ENCODE results near the gene NAV3. TPM values are rescaled to one million over a fixed set of nuclear protein-coding genes. Genes with fewer than 3 reads are reported as not detected.

NAV3 gene
- total RNA-seq, 2 donors from 2014 or later, result 9.0 to 12.6 TPM

- Histone ChIP-seq H3K27ac (no peak overlapping the region), H3K36me3 (no peaks in the 10 kb centered on the region), H3K27me3 (replicated peaks; ENCODE audit: insufficient read depth) (no peaks in the 10 kb centered on the region), H3K4me1 (replicated peaks) (peaks cover 3% of the 10 kb centered on the region), H3K9me3 (no peaks in the 10 kb centered on the region), H3K4me3 (no peak overlapping the region)
- intact Hi-C loops (cut with DNase I), result no loop called here
- TF ChIP-seq CTCF (IDR thresholded peaks at IDR 0.05), result no peak
- no peak for TF ChIP-seq POLR2AphosphoS5 (IDR thresholded peaks at IDR 0.05)
- no peak for TF ChIP-seq POLR2A (IDR thresholded peaks at IDR 0.05)
- DNase-seq (ENCODE audit: low spot score), result no peak
Observed at GRCh38 chr12:78086553-78087362, 256.1 kb downstream of the NAV3 start.

GRCh38 chr12:78087363-78087675, 256.6 kb downstream of the NAV3 start:
- H3K36me3 ChIP-seq, result no peaks in the 10 kb centered on the region
- H3K27ac ChIP-seq, result no peak overlapping the region
- H3K9me3 ChIP-seq, result no peaks in the 10 kb centered on the region
- H3K4me3 ChIP-seq, result no peak overlapping the region
- no peaks in the 10 kb centered on the region for H3K27me3 ChIP-seq (replicated peaks; ENCODE audit: insufficient read depth)
- 91% methylated on average over 1 of the region's 1 CpG for WGBS
- TF ChIP-seq POLR2AphosphoS5 (IDR thresholded peaks at IDR 0.05) (no peak), POLR2A (IDR thresholded peaks at IDR 0.05) (no peak), CTCF (IDR thresholded peaks at IDR 0.05) (no peak)
- H3K4me1 ChIP-seq (replicated peaks), result peaks cover 3% of the 10 kb centered on the region
- intact Hi-C loops (cut with DNase I), result no loop called here
- no peak for DNase-seq (ENCODE audit: low spot score)

- Histone ChIP-seq H3K4me3 (no peak overlapping the region), H3K27me3 (replicated peaks; ENCODE audit: insufficient read depth) (no peaks in the 10 kb centered on the region), H3K36me3 (no peaks in the 10 kb centered on the region), H3K9me3 (no peaks in the 10 kb centered on the region), H3K4me1 (replicated peaks) (peaks cover 3% of the 10 kb centered on the region), H3K27ac (no peak overlapping the region)
- WGBS, result 65% methylated on average over 3 of the region's 3 CpGs
- TF ChIP-seq POLR2AphosphoS5 (IDR thresholded peaks at IDR 0.05) (no peak), CTCF (IDR thresholded peaks at IDR 0.05) (no peak), POLR2A (IDR thresholded peaks at IDR 0.05) (no peak)
- intact Hi-C loops (cut with DNase I), result no loop called here
- DNase-seq (ENCODE audit: low spot score), result no peak
Observed at GRCh38 chr12:78088391-78088832, 257.7 kb downstream of the NAV3 start.

- H3K36me3 ChIP-seq, result no peaks in the 10 kb centered on the region
- TF ChIP-seq POLR2A (IDR thresholded peaks at IDR 0.05) (no peak), POLR2AphosphoS5 (IDR thresholded peaks at IDR 0.05) (no peak), CTCF (IDR thresholded peaks at IDR 0.05) (no peak)
Observed at GRCh38 chr12:78090266-78090665, 259.6 kb downstream of the NAV3 start.

GRCh38 chr12:78095623-78096022, 264.9 kb downstream of the NAV3 start:
- Histone ChIP-seq H3K36me3 (no peaks in the 10 kb centered on the region), H3K27me3 (replicated peaks; ENCODE audit: insufficient read depth) (no peaks in the 10 kb centered on the region), H3K4me3 (no peak overlapping the region), H3K9me3 (no peaks in the 10 kb centered on the region), H3K4me1 (replicated peaks) (no peaks in the 10 kb centered on the region), H3K27ac (no peak overlapping the region)
- no peak for DNase-seq (ENCODE audit: low spot score)
- 90% methylated on average over 1 of the region's 1 CpG for WGBS
- TF ChIP-seq CTCF (IDR thresholded peaks at IDR 0.05) (no peak), POLR2A (IDR thresholded peaks at IDR 0.05) (no peak), POLR2AphosphoS5 (IDR thresholded peaks at IDR 0.05) (no peak)
- intact Hi-C loops (cut with DNase I), result no loop called here

More at GRCh38 chr12:78090266-78090665, 259.6 kb downstream of the NAV3 start:
- Histone ChIP-seq H3K4me3 (no peak overlapping the region), H3K4me1 (replicated peaks) (peaks cover 3% of the 10 kb centered on the region), H3K27ac (no peak overlapping the region), H3K9me3 (no peaks in the 10 kb centered on the region), H3K27me3 (replicated peaks; ENCODE audit: insufficient read depth) (no peaks in the 10 kb centered on the region)
- intact Hi-C loops (cut with DNase I), result no loop called here
- DNase-seq (ENCODE audit: low spot score), result no peak

Measured in prostate gland (tissue), 2 donors.